HepG2 (cell line): Measurements from ENCODE around the gene GATM. TPM values are rescaled to one million over a fixed set of nuclear protein-coding genes. Genes with fewer than 3 reads are reported as not detected.

Experiments used
- ATAC-seq: fragments of 200-7000 bp; cut with Tn5 transposase; 3 replicates; pipeline ENCODE4 v1.9.1; 2020; ENCODE audit warnings: mild to moderate bottlenecking, moderate library complexity
- BruUV-seq: library from RNA; stranded (reverse); fragments of 400-500 nt; replicated peaks from 2 replicates; lab custom pipeline; 2021; lab: Mats Ljungman, UMichigan
- CTCF ChIA-PET: fragments of 300-600 bp; formaldehyde crosslinking; extraction: SDS; loops from one replicate; lab custom pipeline; 2021; ENCODE audit warnings: low total read pairs, inconsistent platforms, low intra/inter-chr PET ratio; lab: Yijun Ruan, JAX
- POLR2A ChIA-PET: fragments of 350-600 bp; sonication (Branson Sonifier 250); formaldehyde crosslinking; loops from one replicate; lab custom pipeline; 2020; ENCODE audit warnings: antibody characterized with exemption, inconsistent platforms; lab: Yijun Ruan, JAX
- DNase-seq: peaks from one replicate; pipeline ENCODE4 v3.0.0-alpha.2; 2015; ENCODE audit warnings: low spot score
- FAIRE-seq: peaks from 3 replicates; lab custom pipeline; 2011; peaks lifted over from hg19 to GRCh38; lab: Jason Lieb, UNC
- H2AFZ ChIP-seq: one replicate; pipeline ENCODE4 v1.6.1; 2011; ENCODE audit warnings: low read length, inconsistent platforms
- H3K27ac ChIP-seq: fragments of 300-600 bp; 3 replicates; pipeline ENCODE4 v1.8.0; 2011; ENCODE audit warnings: mixed run types, mild to moderate bottlenecking, mixed read lengths, low read length, inconsistent platforms; ENCODE audit not compliant: insufficient read depth; ENCODE audit errors: extremely low read length
- H3K27me3 ChIP-seq, 2 experiments: fragments of 200-600 bp in 1 of 2; 2 replicates in 1 of 2; 3 replicates in 1 of 2; pipeline versions ENCODE4 v1.6.0 to v1.8.0; 2011; ENCODE audit warnings: low read length in 2 of 2, mild to moderate bottlenecking in 2 of 2, moderate library complexity in 2 of 2, inconsistent platforms in 1 of 2; ENCODE audit not compliant: insufficient read depth in 2 of 2, control insufficient read depth in 1 of 2
- H3K36me3 ChIP-seq, 2 experiments: fragments of 200-600 bp in 1 of 2; replicated peaks in 1 of 2; 2 replicates in 1 of 2; 3 replicates in 1 of 2; pipeline versions ENCODE4 v1.5.1 to v1.8.0; 2011; ENCODE audit warnings: low read length in 2 of 2, inconsistent platforms in 1 of 2; ENCODE audit not compliant: insufficient read depth in 2 of 2, control insufficient read depth in 1 of 2
- H3K4me1 ChIP-seq: 2 replicates; pipeline ENCODE4 v1.5.1; 2012; ENCODE audit warnings: low read length, inconsistent platforms; ENCODE audit not compliant: insufficient read depth
- H3K4me2 ChIP-seq: 2 replicates; pipeline ENCODE4 v1.6.0; 2011; ENCODE audit warnings: low read depth, low read length, inconsistent platforms
- H3K4me3 ChIP-seq, 3 experiments: fragments of 200-600 bp in 1 of 3; sonication (generic), shearing (Covaris generic) in 1 of 3; replicated peaks in 1 of 3; 2 replicates each; pipeline ENCODE4 v1.5.1; 2011 to 2016; ENCODE audit warnings: low read length in 3 of 3, inconsistent platforms in 2 of 3, low read depth in 2 of 3, mild to moderate bottlenecking in 2 of 3, control low read depth in 1 of 3, mixed read lengths in 1 of 3; ENCODE audit not compliant: insufficient read depth in 1 of 3
- H3K79me2 ChIP-seq: one replicate; pipeline ENCODE4 v1.6.1; 2011; ENCODE audit warnings: low read length, inconsistent platforms; ENCODE audit not compliant: insufficient read depth
- H3K9ac ChIP-seq: 2 replicates; pipeline ENCODE4 v1.6.0; 2011; ENCODE audit warnings: mild to moderate bottlenecking, low read depth, low read length, inconsistent platforms; ENCODE audit not compliant: insufficient read depth
- H3K9me3 ChIP-seq: 2 replicates; pipeline ENCODE4 v1.5.1; 2012; ENCODE audit warnings: mild to moderate bottlenecking, low read length
- H4K20me1 ChIP-seq: 2 replicates; pipeline ENCODE4 v1.6.0; 2011; ENCODE audit warnings: inconsistent platforms, mild to moderate bottlenecking, low read length, moderate library complexity; ENCODE audit not compliant: insufficient read depth
- ARID2 ChIP-seq: sonication (generic); formaldehyde crosslinking; IDR thresholded peaks from 2 replicates; pipeline ENCODE4 v1.8.1; 2022; ENCODE audit warnings: mild to moderate bottlenecking, missing genetic modification reagents, borderline replicate concordance
- BORCS8-MEF2B ChIP-seq: sonication (generic); formaldehyde crosslinking; IDR thresholded peaks from 2 replicates; pipeline ENCODE4 v1.8.0; 2022; ENCODE audit warnings: mild to moderate bottlenecking, missing genetic modification reagents
- NCOA5 ChIP-seq: sonication (generic); formaldehyde crosslinking; IDR thresholded peaks from 2 replicates; pipeline ENCODE4 v1.4.0; 2020; ENCODE audit warnings: missing genetic modification reagents
- NFKBIZ ChIP-seq: IDR thresholded peaks from 2 replicates; pipeline ENCODE4 v1.6.1; 2018; ENCODE audit warnings: missing genetic modification reagents, missing compliant biosample characterization
- NR3C1 ChIP-seq: sonication (generic); formaldehyde crosslinking; IDR thresholded peaks from 2 replicates; pipeline ENCODE4 v1.4.0; 2020; ENCODE audit warnings: missing genetic modification reagents
- ZBTB4 ChIP-seq: sonication (generic); formaldehyde crosslinking; IDR thresholded peaks from 2 replicates; pipeline ENCODE4 v1.4.0; 2020; ENCODE audit warnings: missing genetic modification reagents, mild to moderate bottlenecking, borderline replicate concordance
- ZGPAT ChIP-seq: IDR thresholded peaks from 2 replicates; pipeline ENCODE4 v1.6.1; 2016; ENCODE audit warnings: mild to moderate bottlenecking
- ZMAT5 ChIP-seq: sonication (generic); formaldehyde crosslinking; IDR thresholded peaks from 2 replicates; pipeline ENCODE4 v1.5.0; 2020; ENCODE audit warnings: mild to moderate bottlenecking, low read depth, missing genetic modification reagents, borderline replicate concordance
- ZNF543 ChIP-seq: sonication (generic); formaldehyde crosslinking; IDR thresholded peaks from 2 replicates; pipeline ENCODE4 v1.4.0; 2020; ENCODE audit warnings: mild to moderate bottlenecking, missing genetic modification reagents
- ZNF550 ChIP-seq: sonication (generic); formaldehyde crosslinking; IDR thresholded peaks from 2 replicates; pipeline ENCODE4 v1.4.0; 2020; ENCODE audit warnings: mild to moderate bottlenecking, missing genetic modification reagents, borderline replicate concordance
- ZNF615 ChIP-seq: sonication (generic); formaldehyde crosslinking; IDR thresholded peaks from 2 replicates; pipeline ENCODE4 v1.5.0; 2020; ENCODE audit warnings: mild to moderate bottlenecking, missing genetic modification reagents, borderline replicate concordance
- WGBS: methylation state at CpG from one replicate; pipeline ENCODE4 v1.1.6; 2017; ENCODE audit warnings: low lambda C conversion rate; 5-methylcytosine and 5-hydroxymethylcytosine counted together
- in situ Hi-C: cut with HindIII; loops from 2 replicates; pipeline ENCODE4 v1.10.0; 2017; ENCODE audit warnings: low pct_unique_long_range_greater_than_20kb; ENCODE audit not compliant: extremely low pct_ligation_motif_present
- intact Hi-C: fragments of 100-400 bp; cut with micrococcal nuclease; formaldehyde crosslinking; loops from one replicate; pipeline ENCODE4 v1.10.0; 2022; ENCODE audit not compliant: unreplicated experiment
- polyA plus RNA-seq, 8 experiments: library from polyadenylated mRNA; depleted of rRNA in 3 of 8; stranded (reverse) in 7 of 8; unstranded in 1 of 8; fragments of >200 nt; fragmentation: Illumina TruSeq in 4 of 8; extraction: Trizol in 4 of 8; gene quantifications; 2 replicates each; pipeline versions ENCODE4 v1.2.1 to v1.2.3, GENCODE V29; 2011 to 2016; ENCODE audit warnings: low read depth in 4 of 8, missing spikeins in 1 of 8, mixed read lengths in 1 of 8; ENCODE audit not compliant: insufficient read depth in 1 of 8
- total RNA-seq, 5 experiments: library from RNA; depleted of rRNA; stranded (reverse); fragments of >200 nt; fragmentation: Illumina TruSeq; extraction: Trizol; gene quantifications; 2 replicates each; pipeline ENCODE4 v1.2.3, GENCODE V29; 2016; ENCODE audit warnings: low read depth in 1 of 5
- TF ChIP-seq, protein P1 (sequence below): sonication (generic); formaldehyde crosslinking; IDR thresholded peaks from 2 replicates; pipeline ENCODE4 v1.4.0; 2020; ENCODE audit warnings: low read depth, mild to moderate bottlenecking, missing genetic modification reagents

Gene GATM
- total and polyA plus RNA-seq, 2 of the 13 experiments (the other 11 are each of a cell fraction or from before 2014, with no cell fraction given) = 2.1 to 16.8 TPM

DNA sequence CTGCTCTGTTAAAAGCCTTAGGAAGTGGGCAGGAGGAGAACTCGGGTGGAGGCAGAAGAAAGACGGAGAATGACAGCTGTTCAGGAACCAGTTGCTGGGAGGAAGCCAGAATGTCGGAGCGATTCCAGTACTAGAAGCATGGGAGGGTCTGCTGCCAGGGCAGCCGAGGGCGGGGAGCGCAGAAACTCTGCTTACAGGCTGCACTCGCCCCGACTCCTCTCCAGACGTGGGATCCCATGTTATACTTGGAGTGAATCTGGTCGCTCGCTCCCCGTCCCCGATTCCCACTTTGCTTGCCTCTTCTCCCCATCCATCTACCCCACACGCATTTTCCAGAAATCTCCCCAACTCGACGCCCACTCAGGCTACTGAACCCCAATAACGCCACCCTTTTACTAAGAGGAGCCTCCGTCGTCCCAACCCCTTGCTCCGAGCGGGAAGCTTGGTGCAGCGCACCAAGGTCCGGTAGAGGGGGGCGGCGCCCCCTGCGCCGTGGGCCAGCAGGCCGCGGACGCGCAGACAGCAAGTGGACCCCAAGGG, 665 bp downstream of the GATM start:
- in situ Hi-C loops = no loop called here
- no peak for ATAC-seq
- no TSS peak for BruUV-seq

More for the DNA sequence above, 665 bp downstream of the GATM start:
- CTCF ChIA-PET = no interaction called here
- H3K4me3 ChIP-seq = no peak overlapping the region
- H3K27ac ChIP-seq = no peak overlapping the region
- no peaks in the 10 kb centered on the region for H4K20me1 ChIP-seq
- peaks cover 24% of the 10 kb centered on the region for H3K4me1 ChIP-seq
- no peaks in the 10 kb centered on the region for H3K9me3 ChIP-seq
- no peaks in the 10 kb centered on the region for H3K36me3 ChIP-seq
- no peak overlapping the region for H2AFZ ChIP-seq
- WGBS = 97% methylated on average over 32 of the region's 32 CpGs
- FAIRE-seq (no peak), DNase-seq (no peak)
- POLR2A ChIA-PET = no interaction called here
- TF ChIP-seq NCOA5 (CRISPR knock-in tag) = no peak
- no peak for TF ChIP-seq ZNF543
- TF ChIP-seq BORCS8-MEF2B (CRISPR knock-in tag) = no peak
- TF ChIP-seq ZMAT5 = no peak
- no peak for TF ChIP-seq ZBTB4
- TF ChIP-seq NFKBIZ (CRISPR knock-in tag) = no peak
- TF ChIP-seq ZNF615 (CRISPR knock-in tag) = no peak
- no peak for TF ChIP-seq ZGPAT (CRISPR knock-in tag)
- no peak for TF ChIP-seq NR3C1 (CRISPR knock-in tag)
- TF ChIP-seq, protein P1, sequence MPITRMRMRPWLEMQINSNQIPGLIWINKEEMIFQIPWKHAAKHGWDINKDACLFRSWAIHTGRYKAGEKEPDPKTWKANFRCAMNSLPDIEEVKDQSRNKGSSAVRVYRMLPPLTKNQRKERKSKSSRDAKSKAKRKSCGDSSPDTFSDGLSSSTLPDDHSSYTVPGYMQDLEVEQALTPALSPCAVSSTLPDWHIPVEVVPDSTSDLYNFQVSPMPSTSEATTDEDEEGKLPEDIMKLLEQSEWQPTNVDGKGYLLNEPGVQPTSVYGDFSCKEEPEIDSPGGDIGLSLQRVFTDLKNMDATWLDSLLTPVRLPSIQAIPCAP (CRISPR knock-in tag) = no peak
- no peak for TF ChIP-seq ZNF550 (CRISPR knock-in tag)
- no peak for TF ChIP-seq ARID2 (CRISPR knock-in tag)
- TF ChIP-seq, all 625 proteins: peak for 0
- Histone ChIP-seq H3K4me2 (no peak overlapping the region), H3K27me3 (no peaks in the 10 kb centered on the region), H3K9ac (no peak overlapping the region), H3K79me2 (no peaks in the 10 kb centered on the region)
- intact Hi-C loops = no loop called here
